Measurements from ENCODE around the gene ACOX1. TPM values are rescaled to one million over a fixed set of nuclear protein-coding genes. Genes with fewer than 3 reads are reported as not detected.

ACOX1 gene
- total and polyA plus RNA-seq, 2 of the 13 experiments (the other 11 are each of a cell fraction or from before 2014, with no cell fraction given) = 86.4 to 120 TPM

- TF ChIP-seq ZBTB33 (CRISPR knock-in tag; IDR thresholded peaks at IDR 0.05) = no peak
- no peak for TF ChIP-seq ZFYVE20 (CRISPR knock-in tag; IDR thresholded peaks at IDR 0.05; ENCODE audit: borderline replicate concordance, low read depth)
- no peak for TF ChIP-seq ZFAT (CRISPR knock-in tag; conservative IDR thresholded peaks at IDR 0.05)
- peak; percentile 35; the same call in 1 of the 2 replicates for TF ChIP-seq ZNF501 (CRISPR knock-in tag; IDR thresholded peaks at IDR 0.05)
- TF ChIP-seq ZBTB40 (IDR thresholded peaks at IDR 0.05) = no peak
- TF ChIP-seq ZBTB40 (CRISPR knock-in tag; IDR thresholded peaks at IDR 0.05) = peak; percentile 57; the same call in 1 of the 2 replicates
- TF ChIP-seq HES4 (CRISPR knock-in tag; IDR thresholded peaks at IDR 0.05; ENCODE audit: borderline replicate concordance) = no peak
- no peak for TF ChIP-seq NFKBIZ (CRISPR knock-in tag; IDR thresholded peaks at IDR 0.05)
- TF ChIP-seq EHMT2 (IDR thresholded peaks at IDR 0.05; ENCODE audit: borderline replicate concordance, low read depth, low read length) = no peak
- TF ChIP-seq ZMYM4 (CRISPR knock-in tag; IDR thresholded peaks at IDR 0.05) = 0 out of 2 replicates have a peak, but pooled peaks have one; percentile 19
- no peak for TF ChIP-seq ZNF256 (CRISPR knock-in tag; conservative IDR thresholded peaks at IDR 0.05)
- TF ChIP-seq HOXA9 (CRISPR knock-in tag; IDR thresholded peaks at IDR 0.05; ENCODE audit: borderline replicate concordance) = no peak
These were observed 48.3 kb upstream of the ACOX1 start, which contains the start of gene EVPL (continued) for GRCh38 chr17:76027159-76027839.
